ENCODE data around the gene LYRM4.

The LYRM4 gene

DNA sequence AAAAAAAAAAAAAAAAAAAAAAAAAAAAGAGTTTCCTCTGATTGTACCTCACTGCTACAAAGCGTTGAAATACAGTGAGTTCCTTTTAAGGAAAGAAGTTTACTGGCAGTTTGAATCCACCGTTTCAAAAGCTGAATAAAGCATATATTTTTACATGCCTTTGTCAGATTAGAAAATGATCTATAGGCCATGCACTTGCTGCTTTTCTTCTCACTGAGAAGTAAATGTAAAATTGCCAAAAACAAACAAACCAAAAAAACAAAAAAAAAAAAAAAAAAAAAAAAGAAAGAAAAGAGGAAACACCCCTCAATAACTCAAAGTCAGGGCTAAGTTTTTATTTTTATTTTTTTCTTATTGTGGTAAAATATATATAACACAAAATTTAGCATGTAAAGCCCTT lies 81.9 kb downstream of the LYRM4 start (continued):
- TF ChIP-seq, protein P1, sequence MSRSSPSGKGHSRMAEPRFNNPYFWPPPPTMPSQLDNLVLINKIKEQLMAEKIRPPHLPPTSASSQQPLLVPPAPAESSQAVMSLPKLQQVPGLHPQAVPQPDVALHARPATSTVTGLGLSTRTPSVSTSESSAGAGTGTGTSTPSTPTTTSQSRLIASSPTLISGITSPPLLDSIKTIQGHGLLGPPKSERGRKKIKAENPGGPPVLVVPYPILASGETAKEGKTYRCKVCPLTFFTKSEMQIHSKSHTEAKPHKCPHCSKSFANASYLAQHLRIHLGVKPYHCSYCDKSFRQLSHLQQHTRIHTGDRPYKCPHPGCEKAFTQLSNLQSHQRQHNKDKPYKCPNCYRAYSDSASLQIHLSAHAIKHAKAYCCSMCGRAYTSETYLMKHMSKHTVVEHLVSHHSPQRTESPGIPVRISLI (tag by site-specific recombination; IDR thresholded peaks at IDR 0.05) = no peak; the same call in 1 of the 2 replicates
- TF ChIP-seq ZNF654 (tag by site-specific recombination; IDR thresholded peaks at IDR 0.05; ENCODE audit: low read depth) = no peak
- no peak for TF ChIP-seq SALL2 (tag by site-specific recombination; IDR thresholded peaks at IDR 0.05; ENCODE audit: borderline replicate concordance)
- TF ChIP-seq ZNF600 (tag by site-specific recombination; IDR thresholded peaks at IDR 0.05) = no peak
- no peak for TF ChIP-seq ZNF292 (tag by site-specific recombination; IDR thresholded peaks at IDR 0.05; ENCODE audit: borderline replicate concordance, low read depth)
- no peak for TF ChIP-seq BCL11B (tag by site-specific recombination; IDR thresholded peaks at IDR 0.05; ENCODE audit: low read depth)
- TF ChIP-seq ZSCAN16 (tag by site-specific recombination; IDR thresholded peaks at IDR 0.05) = no peak
- TF ChIP-seq ZEB2 (tag by site-specific recombination; IDR thresholded peaks at IDR 0.05) = no peak
- TF ChIP-seq, protein P2, sequence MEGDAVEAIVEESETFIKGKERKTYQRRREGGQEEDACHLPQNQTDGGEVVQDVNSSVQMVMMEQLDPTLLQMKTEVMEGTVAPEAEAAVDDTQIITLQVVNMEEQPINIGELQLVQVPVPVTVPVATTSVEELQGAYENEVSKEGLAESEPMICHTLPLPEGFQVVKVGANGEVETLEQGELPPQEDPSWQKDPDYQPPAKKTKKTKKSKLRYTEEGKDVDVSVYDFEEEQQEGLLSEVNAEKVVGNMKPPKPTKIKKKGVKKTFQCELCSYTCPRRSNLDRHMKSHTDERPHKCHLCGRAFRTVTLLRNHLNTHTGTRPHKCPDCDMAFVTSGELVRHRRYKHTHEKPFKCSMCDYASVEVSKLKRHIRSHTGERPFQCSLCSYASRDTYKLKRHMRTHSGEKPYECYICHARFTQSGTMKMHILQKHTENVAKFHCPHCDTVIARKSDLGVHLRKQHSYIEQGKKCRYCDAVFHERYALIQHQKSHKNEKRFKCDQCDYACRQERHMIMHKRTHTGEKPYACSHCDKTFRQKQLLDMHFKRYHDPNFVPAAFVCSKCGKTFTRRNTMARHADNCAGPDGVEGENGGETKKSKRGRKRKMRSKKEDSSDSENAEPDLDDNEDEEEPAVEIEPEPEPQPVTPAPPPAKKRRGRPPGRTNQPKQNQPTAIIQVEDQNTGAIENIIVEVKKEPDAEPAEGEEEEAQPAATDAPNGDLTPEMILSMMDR (tag by site-specific recombination; IDR thresholded peaks at IDR 0.05) = no peak
- TF ChIP-seq, protein P3, sequence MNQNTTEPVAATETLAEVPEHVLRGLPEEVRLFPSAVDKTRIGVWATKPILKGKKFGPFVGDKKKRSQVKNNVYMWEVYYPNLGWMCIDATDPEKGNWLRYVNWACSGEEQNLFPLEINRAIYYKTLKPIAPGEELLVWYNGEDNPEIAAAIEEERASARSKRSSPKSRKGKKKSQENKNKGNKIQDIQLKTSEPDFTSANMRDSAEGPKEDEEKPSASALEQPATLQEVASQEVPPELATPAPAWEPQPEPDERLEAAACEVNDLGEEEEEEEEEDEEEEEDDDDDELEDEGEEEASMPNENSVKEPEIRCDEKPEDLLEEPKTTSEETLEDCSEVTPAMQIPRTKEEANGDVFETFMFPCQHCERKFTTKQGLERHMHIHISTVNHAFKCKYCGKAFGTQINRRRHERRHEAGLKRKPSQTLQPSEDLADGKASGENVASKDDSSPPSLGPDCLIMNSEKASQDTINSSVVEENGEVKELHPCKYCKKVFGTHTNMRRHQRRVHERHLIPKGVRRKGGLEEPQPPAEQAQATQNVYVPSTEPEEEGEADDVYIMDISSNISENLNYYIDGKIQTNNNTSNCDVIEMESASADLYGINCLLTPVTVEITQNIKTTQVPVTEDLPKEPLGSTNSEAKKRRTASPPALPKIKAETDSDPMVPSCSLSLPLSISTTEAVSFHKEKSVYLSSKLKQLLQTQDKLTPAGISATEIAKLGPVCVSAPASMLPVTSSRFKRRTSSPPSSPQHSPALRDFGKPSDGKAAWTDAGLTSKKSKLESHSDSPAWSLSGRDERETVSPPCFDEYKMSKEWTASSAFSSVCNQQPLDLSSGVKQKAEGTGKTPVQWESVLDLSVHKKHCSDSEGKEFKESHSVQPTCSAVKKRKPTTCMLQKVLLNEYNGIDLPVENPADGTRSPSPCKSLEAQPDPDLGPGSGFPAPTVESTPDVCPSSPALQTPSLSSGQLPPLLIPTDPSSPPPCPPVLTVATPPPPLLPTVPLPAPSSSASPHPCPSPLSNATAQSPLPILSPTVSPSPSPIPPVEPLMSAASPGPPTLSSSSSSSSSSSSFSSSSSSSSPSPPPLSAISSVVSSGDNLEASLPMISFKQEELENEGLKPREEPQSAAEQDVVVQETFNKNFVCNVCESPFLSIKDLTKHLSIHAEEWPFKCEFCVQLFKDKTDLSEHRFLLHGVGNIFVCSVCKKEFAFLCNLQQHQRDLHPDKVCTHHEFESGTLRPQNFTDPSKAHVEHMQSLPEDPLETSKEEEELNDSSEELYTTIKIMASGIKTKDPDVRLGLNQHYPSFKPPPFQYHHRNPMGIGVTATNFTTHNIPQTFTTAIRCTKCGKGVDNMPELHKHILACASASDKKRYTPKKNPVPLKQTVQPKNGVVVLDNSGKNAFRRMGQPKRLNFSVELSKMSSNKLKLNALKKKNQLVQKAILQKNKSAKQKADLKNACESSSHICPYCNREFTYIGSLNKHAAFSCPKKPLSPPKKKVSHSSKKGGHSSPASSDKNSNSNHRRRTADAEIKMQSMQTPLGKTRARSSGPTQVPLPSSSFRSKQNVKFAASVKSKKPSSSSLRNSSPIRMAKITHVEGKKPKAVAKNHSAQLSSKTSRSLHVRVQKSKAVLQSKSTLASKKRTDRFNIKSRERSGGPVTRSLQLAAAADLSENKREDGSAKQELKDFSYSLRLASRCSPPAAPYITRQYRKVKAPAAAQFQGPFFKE (tag by site-specific recombination; IDR thresholded peaks at IDR 0.05; ENCODE audit: borderline replicate concordance) = no peak
- no peak for TF ChIP-seq ZNF239 (tag by site-specific recombination; IDR thresholded peaks at IDR 0.05)

DNA sequence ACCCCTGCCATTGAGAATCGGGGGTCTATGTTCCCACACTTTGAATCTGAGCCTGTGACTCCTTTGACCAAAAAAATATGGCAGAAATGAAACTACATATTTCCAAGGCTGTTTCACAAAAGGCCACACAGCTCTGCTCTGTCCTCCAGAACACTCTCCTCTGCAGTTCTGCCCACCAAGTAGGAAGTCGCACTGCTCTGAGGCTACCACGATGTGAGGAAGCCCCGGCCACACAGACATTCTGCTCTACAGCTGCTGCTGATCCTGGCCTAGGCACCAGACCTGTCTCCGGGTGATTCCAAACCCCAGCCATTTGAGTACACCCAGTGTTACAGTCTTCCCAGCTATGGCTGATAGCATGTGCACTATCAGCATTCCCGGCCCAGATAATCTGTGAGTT lies 85.1 kb downstream of the LYRM4 start:
- Histone ChIP-seq H3K36me3 (ENCODE audit: control insufficient read depth in 2 of 2, insufficient read depth in 1 of 2, low read length in 2 of 2) (no peaks in the 10 kb centered on the region), H3K9me3 (ENCODE audit: control insufficient read depth, insufficient read depth, low read depth, low read length) (no peaks in the 10 kb centered on the region), H3K4me3 (ENCODE audit: low read depth, low read length) (no peak overlapping the region), H3K4me1 (ENCODE audit: control insufficient read depth, insufficient read depth, low read length) (no peaks in the 10 kb centered on the region), H3K27ac (ENCODE audit: extremely low read depth, low read depth, low read length) (no peak overlapping the region)
- ChIA-PET POLR2A (no interaction called here), CTCF (interaction anchor here (0.9 to 5.6 kb wide), 9 partner anchors 8 to 118 kb away, joined by 3 to 41 read pairs (median 11); no protein-coding TSS in a partner anchor)
- TF ChIP-seq, protein P4, sequence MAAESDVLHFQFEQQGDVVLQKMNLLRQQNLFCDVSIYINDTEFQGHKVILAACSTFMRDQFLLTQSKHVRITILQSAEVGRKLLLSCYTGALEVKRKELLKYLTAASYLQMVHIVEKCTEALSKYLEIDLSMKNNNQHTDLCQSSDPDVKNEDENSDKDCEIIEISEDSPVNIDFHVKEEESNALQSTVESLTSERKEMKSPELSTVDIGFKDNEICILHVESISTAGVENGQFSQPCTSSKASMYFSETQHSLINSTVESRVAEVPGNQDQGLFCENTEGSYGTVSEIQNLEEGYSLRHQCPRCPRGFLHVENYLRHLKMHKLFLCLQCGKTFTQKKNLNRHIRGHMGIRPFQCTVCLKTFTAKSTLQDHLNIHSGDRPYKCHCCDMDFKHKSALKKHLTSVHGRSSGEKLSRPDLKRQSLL (tag by site-specific recombination; IDR thresholded peaks at IDR 0.05) = no peak
- TF ChIP-seq ZBTB7A (tag by site-specific recombination; IDR thresholded peaks at IDR 0.05; ENCODE audit: low read depth) (no peak), ZNF184 (tag by site-specific recombination; IDR thresholded peaks at IDR 0.05) (no peak), ZBTB8A (tag by site-specific recombination; IDR thresholded peaks at IDR 0.05) (no peak), SP2 (tag by site-specific recombination; IDR thresholded peaks at IDR 0.05) (no peak), ZNF473 (tag by site-specific recombination; IDR thresholded peaks at IDR 0.05) (no peak), HOXC10 (CRISPR knock-in tag; IDR thresholded peaks at IDR 0.05) (no peak), ZNF514 (tag by site-specific recombination; IDR thresholded peaks at IDR 0.05) (no peak), ZNF202 (tag by site-specific recombination; IDR thresholded peaks at IDR 0.05; ENCODE audit: borderline replicate concordance) (no peak), ZNF830 (tag by site-specific recombination; IDR thresholded peaks at IDR 0.05; ENCODE audit: low read depth) (no peak)
- TF ChIP-seq, protein P5, sequence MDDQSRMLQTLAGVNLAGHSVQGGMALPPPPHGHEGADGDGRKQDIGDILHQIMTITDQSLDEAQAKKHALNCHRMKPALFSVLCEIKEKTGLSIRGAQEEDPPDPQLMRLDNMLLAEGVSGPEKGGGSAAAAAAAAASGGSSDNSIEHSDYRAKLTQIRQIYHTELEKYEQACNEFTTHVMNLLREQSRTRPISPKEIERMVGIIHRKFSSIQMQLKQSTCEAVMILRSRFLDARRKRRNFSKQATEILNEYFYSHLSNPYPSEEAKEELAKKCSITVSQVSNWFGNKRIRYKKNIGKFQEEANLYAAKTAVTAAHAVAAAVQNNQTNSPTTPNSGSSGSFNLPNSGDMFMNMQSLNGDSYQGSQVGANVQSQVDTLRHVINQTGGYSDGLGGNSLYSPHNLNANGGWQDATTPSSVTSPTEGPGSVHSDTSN (CRISPR knock-in tag; IDR thresholded peaks at IDR 0.05) = no peak
- TF ChIP-seq, protein P6, sequence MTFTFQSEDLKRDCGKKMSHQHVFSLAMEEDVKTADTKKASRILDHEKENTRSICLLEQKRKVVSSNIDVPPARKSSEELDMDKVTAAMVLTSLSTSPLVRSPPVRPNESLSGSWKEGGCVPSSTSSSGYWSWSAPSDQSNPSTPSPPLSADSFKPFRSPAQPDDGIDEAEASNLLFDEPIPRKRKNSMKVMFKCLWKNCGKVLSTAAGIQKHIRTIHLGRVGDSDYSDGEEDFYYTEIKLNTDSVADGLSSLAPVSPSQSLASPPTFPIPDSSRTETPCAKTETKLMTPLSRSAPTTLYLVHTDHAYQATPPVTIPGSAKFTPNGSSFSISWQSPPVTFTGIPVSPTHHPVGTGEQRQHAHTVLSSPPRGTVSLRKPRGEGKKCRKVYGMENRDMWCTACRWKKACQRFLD (tag by site-specific recombination; IDR thresholded peaks at IDR 0.05) = no peak

Measured in HEK293 (cell line).